HG02623 (cell line): ENCODE measurements around the gene CABLES1.
"Not testable (repeated sequence)": the region's sequence is repeated elsewhere in the genome, so short reads cannot be mapped to it uniquely, and the experiment has no call there.

ENCODE experiments used
- ATAC-seq: cut with Tn5 transposase; IDR thresholded peaks from one replicate; pipeline ENCODE4 v1.9.1; 2021; ENCODE audit warnings: moderate library complexity; ENCODE audit not compliant: unreplicated experiment

The CABLES1 gene

DNA sequence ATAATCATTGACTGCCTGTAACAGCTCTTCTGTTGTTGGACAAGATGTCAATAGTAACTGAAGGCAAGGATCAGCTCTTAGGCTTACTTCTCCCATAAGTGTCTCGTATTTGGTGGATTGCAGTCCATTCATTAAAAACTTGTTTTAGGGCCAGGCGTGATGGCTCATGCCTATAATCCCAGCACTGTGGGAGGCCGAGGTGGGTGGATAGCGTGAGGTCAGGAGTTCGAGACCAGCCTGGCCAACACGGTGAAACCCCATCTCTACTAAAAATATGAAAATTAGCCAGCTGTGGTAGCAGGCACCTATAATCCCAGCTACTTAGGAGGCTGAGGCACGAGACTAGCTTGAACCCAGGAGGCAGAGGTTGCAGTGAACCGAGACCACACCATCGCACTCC, 26.1 kb upstream of the CABLES1 start:
- ATAC-seq, result not testable (repeated sequence)

GRCh38 chr18:23113576-23113975, 21.7 kb upstream of the CABLES1 start:
- ATAC-seq, result no peak

DNA sequence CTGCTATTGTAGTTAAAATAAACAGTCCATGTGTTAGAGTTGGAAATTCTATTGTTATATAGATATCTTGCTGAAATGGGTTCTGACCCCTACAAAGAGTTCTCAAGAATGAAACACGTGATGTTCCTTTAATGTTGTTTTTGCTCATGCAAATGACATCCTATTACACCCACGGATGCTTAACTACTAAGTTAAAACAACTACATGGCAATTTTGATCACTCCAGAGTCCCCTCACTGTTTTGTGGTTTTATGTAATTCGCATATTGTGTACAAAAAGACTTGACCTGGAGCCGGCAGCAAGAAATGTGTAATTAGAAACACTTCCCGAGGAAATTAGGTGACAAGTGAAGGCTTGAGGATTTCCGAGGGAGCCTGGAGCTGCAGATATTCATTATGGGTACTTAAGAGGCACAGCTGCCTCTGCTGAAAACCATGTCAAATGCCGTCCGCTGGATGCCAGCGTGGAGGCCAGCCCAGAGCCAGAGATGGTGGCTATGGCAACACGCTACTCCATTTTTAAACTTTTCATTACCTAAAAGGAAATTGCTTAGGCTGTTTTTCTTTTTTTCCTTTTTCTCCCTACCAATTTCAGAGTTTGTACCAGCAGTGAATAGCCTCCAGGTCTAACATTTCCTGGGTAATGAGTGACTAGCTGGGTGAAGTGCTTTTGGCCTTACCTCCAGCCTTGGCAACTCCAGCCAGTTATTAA, 21.0 kb upstream of the CABLES1 start:
- ATAC-seq, result no peak

DNA sequence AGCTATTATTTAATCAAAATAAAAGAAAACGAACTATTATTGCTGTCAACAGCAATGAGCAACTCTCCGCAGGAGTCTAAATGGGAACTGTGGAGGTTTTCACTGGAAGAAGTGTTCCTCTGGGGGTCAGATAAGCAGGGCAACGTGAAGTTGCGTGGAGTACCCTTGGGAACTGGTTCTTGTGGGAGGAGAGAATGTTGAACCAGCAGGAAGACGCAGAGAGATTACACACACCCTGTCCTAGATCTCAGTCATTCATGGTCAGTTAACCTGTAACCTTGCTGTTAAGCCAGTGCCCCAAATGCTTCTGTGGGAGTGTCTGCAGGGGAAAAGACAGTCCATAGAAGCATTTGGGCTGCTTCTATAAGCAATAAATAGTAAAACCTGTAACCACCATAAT, 20.4 kb upstream of the CABLES1 start:
- no peak for ATAC-seq

- no peak for ATAC-seq
Observed at GRCh38 chr18:23115683-23116096, 19.6 kb upstream of the CABLES1 start.

DNA sequence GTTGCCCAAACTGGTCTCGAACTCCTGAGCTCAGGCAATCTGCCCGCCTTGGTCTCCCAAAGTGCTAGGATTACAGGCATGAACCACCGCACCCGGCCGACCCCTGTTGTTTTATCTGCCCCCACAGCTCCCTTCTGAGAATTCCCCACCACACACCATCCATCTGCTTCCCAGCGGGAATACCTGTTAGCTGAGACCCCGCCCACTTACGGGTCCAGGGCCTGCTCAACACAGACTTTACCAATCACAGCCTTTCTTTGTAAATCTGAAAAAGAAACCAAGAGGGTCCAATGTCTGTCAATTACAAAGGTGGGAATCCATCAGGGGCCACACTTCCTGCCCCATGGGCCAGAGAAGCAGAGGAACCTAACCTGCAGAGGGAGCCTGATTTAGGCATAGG, 14.2 kb upstream of the CABLES1 start:
- no peak for ATAC-seq

DNA sequence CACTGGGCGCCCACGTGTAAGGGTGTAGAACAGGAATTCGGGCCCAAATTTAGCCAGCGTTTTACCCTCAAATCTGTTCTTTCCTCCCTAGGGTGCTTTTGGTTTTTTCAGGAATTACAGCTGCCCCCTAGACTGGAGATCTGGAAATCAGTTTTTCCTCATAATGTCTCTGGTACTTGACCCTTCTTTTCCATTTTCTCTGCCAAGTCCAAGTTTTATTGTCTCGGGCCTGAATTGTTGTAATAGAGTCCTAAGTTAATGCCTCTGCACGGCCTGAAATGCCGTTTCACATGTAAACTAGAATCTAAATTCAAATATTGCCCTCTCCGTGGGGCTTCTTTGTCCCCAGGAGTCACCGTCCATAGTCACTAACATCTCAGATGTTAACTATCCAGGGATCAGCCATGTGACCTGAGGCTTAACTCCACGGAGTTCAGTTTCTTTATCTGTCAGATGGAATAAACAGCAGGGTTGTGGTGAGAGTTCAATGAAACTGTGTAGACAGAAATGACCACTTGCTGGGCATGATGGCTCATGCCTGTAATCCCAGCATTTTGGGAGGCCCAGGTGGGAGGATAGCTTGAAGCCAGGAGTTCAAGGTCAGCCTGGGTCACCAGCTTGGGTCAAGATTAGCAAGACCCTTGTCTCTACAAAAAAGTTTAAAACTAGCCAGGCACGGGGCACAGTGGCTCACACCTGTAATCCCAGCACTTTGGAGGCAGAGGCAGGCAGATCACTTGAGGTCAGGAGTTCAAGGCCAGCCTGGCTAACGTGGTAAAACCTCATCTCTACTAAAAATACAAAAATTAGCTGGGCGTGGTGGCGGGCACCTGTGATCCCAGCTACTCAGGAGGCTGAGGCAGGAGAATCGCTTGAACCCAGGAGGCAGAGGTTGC, 12.7 kb upstream of the CABLES1 start:
- ATAC-seq, result no peak

DNA sequence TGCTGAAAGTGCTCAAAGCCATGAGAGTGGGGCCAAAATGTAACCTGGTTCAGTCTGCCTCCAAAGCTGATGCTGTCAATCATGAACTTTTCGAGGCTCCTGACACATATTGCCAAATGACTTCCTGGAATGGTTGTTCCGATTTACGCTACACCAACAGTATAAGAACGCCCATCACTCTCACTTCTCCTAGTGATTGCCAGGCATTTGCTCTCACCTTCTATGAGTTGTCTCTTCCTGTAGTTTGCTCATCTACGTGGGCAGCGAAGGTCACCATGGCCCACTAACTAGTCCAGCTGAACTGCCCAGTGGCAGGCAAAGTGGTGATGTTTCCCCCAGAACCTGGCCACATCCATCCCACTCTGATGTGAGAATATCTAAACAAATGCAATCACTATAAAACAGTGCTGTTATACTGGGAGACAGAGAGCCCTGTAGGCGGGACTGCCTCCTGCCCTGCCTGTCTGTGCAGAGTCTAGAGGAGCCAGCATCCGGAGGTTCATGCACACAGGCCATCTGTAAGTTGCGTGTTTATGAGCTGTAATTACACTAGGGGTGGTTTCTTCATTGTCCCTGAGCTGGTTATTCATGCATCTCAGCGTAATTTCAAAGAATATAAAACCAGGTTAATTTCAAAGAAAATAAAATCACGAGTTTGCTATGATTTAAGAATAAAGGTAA, 8.8 kb upstream of the CABLES1 start:
- no peak for ATAC-seq

DNA sequence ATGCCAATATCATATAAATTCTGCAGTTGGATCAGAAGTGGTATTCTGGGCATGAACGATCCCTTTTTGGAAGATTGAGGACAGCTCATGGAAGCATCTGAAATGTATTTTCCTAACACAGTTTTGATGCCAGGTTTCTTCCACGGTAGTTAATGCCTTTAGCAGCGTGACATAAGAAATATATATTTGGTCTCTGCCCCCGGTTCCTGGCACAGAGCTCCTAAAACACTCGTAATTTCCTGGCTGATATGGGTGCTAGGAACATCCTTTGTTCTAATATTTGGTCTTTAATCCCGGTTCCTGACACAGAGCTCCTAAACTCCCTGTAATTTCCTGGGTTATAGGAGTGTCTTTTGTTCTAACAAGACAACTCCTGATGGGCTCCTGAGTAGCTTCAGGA, 8.2 kb upstream of the CABLES1 start:
- no peak for ATAC-seq

GRCh38 chr18:23129355-23130002, 5.8 kb upstream of the CABLES1 start:
- no peak for ATAC-seq

DNA sequence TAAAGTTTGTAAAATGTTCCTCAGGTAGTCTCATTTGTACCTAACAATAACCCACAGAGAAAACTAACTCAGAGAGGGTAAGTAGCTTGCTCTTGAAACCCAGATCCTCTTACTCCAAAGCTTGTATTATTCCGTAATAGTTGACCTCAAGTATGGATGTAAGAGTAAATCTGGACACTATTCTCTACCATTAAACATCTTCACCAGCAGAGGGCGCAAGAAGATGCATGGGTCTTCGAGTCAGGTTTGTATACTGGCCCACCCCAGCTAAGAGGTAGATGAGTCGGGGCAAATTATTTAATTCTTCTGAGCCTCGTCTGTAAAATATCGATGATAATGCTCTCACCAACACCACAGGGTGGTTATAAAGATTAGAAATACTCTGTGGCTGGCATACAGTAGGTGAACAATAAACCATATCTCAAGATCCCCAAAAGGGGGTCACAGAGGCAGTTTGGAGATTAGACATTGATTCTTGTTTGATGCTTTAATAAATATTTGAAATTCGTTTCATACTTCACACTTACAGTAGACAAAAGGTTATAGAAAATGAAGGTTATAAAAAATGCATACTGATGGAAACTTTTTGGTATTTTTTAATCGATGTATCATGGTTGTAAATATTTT, 3.5 kb upstream of the CABLES1 start:
- ATAC-seq, result no peak

GRCh38 chr18:23133860-23134779, 1.2 kb upstream of the CABLES1 start:
- ATAC-seq, result no peak

DNA sequence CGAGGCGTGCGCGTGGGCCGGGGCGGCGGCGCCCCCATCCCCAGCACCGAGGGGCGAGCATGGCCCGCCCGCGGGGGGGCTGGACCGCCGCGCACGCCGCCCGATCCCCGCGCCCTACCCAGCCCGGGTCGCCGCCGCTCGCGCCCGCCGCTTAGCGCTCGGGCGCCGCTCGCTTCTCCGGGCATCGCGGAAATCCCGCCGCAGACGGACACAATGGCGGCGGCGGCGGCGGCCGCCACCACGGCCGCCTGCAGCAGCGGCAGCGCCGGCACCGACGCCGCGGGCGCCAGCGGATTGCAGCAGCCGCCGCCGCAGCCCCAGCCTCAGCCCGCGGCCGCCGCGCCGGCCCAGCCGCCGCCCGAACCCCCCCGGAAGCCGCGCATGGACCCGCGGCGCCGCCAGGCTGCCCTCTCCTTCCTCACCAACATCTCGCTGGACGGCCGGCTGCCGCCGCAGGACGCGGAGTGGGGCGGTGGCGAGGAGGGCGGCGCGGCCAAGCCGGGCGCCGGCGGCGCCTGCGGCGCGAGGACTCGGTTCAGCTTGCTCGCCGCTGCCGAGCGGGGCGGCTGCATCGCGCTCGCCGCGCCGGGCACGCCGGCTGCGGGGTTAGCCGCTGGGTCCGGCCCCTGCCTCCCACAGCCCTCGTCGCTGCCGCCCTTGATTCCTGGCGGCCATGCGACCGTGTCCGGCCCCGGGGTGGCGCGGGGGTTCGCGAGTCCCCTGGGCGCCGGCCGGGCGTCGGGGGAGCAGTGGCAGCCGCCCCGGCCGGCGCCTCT, 453 bp downstream of the CABLES1 start:
- ATAC-seq, result peak; percentile 21

GRCh38 chr18:23136326-23137096, 1.2 kb downstream of the CABLES1 start:
- ATAC-seq, result peak; percentile 14

GRCh38 chr18:23137097-23137635, 1.9 kb downstream of the CABLES1 start:
- ATAC-seq, result no peak

GRCh38 chr18:23137788-23138216, 2.5 kb downstream of the CABLES1 start:
- ATAC-seq, result no peak

DNA sequence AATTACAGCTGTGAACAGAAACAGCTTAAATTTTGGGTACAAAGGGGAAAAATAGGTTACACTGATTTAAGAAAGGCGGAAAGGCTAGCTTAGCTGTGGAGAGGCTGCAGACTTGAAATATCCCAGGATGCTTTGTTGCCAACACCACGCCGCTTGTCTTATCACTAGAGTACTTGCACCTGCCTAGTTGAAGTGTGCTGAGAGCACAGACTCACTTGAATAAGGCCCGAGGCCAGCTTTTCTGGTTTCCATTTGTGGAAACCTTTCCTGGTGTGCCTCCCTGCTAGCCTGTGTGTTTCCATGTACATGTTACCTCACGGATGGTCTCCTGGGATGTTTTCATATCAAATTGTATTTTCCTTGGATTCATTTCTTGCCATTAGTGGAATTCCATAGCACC, 3.2 kb downstream of the CABLES1 start:
- no peak for ATAC-seq
